GM12878 (cell line): ENCODE results near the gene POU2F3. TPM values are rescaled to one million over a fixed set of nuclear protein-coding genes. Genes with fewer than 3 reads are reported as not detected.

Experiments
- ATAC-seq: fragments of 200-7000 bp; cut with Tn5 transposase; 3 replicates; pipeline ENCODE4 v1.9.1; 2020; ENCODE audit warnings: mild to moderate bottlenecking, moderate library complexity
- BruUV-seq: library from RNA; stranded (reverse); fragments of 400-500 nt; replicated peaks from 2 replicates; lab custom pipeline; 2021; lab: Mats Ljungman, UMichigan
- CTCF ChIA-PET: fragments of 300-600 bp; sonication (Branson Sonifier 250); formaldehyde crosslinking; extraction: SDS; loops from one replicate; lab custom pipeline; 2021; ENCODE audit warnings: inconsistent platforms; lab: Yijun Ruan, JAX
- POLR2A ChIA-PET: fragments of 350-600 bp; formaldehyde crosslinking; extraction: SDS; loops from one replicate; lab custom pipeline; 2021; ENCODE audit warnings: inconsistent platforms; lab: Charles Lee
- RAD21 ChIA-PET: fragments of 300-600 bp; sonication (Branson Sonifier 250); formaldehyde crosslinking; loops from one replicate; lab custom pipeline; 2023; ENCODE audit warnings: antibody characterized with exemption; ENCODE audit not compliant: unreplicated experiment; lab: Charles Lee
- SMC1A ChIA-PET: fragments of 300-600 bp; sonication (Branson Sonifier 250); formaldehyde crosslinking; loops from one replicate; lab custom pipeline; 2023; ENCODE audit not compliant: unreplicated experiment, uncharacterized antibody; lab: Charles Lee
- DNase-seq: peaks from one replicate; pipeline ENCODE4 v3.0.0-alpha.2; 2011; ENCODE audit warnings: low read depth, low spot score
- FAIRE-seq: peaks from 3 replicates; lab custom pipeline; 2011; peaks lifted over from hg19 to GRCh38; lab: Jason Lieb, UNC
- H2AFZ ChIP-seq: 2 replicates; pipeline ENCODE4 v1.6.0; 2011; ENCODE audit warnings: low read depth, low read length, control low read depth; ENCODE audit not compliant: control insufficient read depth
- H3K27ac ChIP-seq: 2 replicates; pipeline ENCODE4 v1.5.1; 2011; ENCODE audit warnings: control low read depth; ENCODE audit not compliant: control insufficient read depth, insufficient read depth
- H3K27me3 ChIP-seq, 2 experiments: replicated peaks in 1 of 2; 2 replicates each; pipeline versions ENCODE4 v1.6.0 to v1.6.1; 2011; ENCODE audit warnings: low read length in 1 of 2; ENCODE audit not compliant: control insufficient read depth in 2 of 2, insufficient read depth in 2 of 2
- H3K36me3 ChIP-seq, 2 experiments: 2 replicates each; pipeline ENCODE4 v1.5.1; 2011; ENCODE audit warnings: low read length in 1 of 2; ENCODE audit not compliant: control insufficient read depth in 2 of 2, insufficient read depth in 2 of 2
- H3K4me1 ChIP-seq: 2 replicates; pipeline ENCODE4 v1.6.1; 2011; ENCODE audit warnings: mild to moderate bottlenecking, low read length, moderate library complexity, mixed read lengths; ENCODE audit not compliant: control insufficient read depth, insufficient read depth
- H3K4me2 ChIP-seq: 2 replicates; pipeline ENCODE4 v1.6.0; 2011; ENCODE audit warnings: control low read depth; ENCODE audit not compliant: control insufficient read depth, insufficient read depth
- H3K4me3 ChIP-seq: fragments of 200-600 bp; sonication (generic); 2 replicates; pipeline ENCODE4 v1.5.1; 2016
- H3K79me2 ChIP-seq: 2 replicates; pipeline ENCODE4 v1.6.0; 2011; ENCODE audit warnings: low read length; ENCODE audit not compliant: control insufficient read depth, insufficient read depth
- H3K9ac ChIP-seq: 2 replicates; pipeline ENCODE4 v1.8.0; 2011; ENCODE audit warnings: low read length, control low read depth, mixed read lengths; ENCODE audit not compliant: control insufficient read depth, insufficient read depth
- H3K9me3 ChIP-seq: replicated peaks from 3 replicates; pipeline ENCODE4 v1.5.1; 2011; ENCODE audit warnings: mild to moderate bottlenecking, low read length; ENCODE audit not compliant: control insufficient read depth, insufficient read depth
- H4K20me1 ChIP-seq: 2 replicates; pipeline ENCODE4 v1.6.0; 2011; ENCODE audit not compliant: control insufficient read depth, insufficient read depth
- SIN3A ChIP-seq: IDR thresholded peaks from 2 replicates; pipeline ENCODE4 v1.6.1; 2012; ENCODE audit warnings: low read depth, low read length, improper control_type of control experiment
- ZSCAN29 ChIP-seq: fragments of 450-650 bp; IDR thresholded peaks from 2 replicates; pipeline ENCODE4 v1.6.1; 2017; ENCODE audit warnings: mild to moderate bottlenecking, moderate library complexity
- WGBS: methylation state at CpG from one replicate; pipeline ENCODE4 v1.1.6; 2016; ENCODE audit warnings: low lambda C conversion rate; ENCODE audit not compliant: insufficient replicate concordance, insufficient coverage; ENCODE audit errors: missing lambda C conversion rate; 5-methylcytosine and 5-hydroxymethylcytosine counted together
- in situ Hi-C: fragments of 300-500 bp; cut with MboI; formaldehyde crosslinking; loops from 9 replicates; pipeline ENCODE4 v1.14.3; 2018; ENCODE audit warnings: mixed read lengths
- intact Hi-C: fragments of 100-400 bp; cut with micrococcal nuclease; formaldehyde crosslinking; loops from one replicate; pipeline ENCODE4 v1.14.2; 2022; ENCODE audit not compliant: unreplicated experiment
- polyA plus RNA-seq, 11 experiments: library from polyadenylated mRNA; depleted of rRNA in 4 of 11; unstranded in 6 of 11; stranded (reverse) in 5 of 11; fragments of >200 nt; fragmentation: Nextera tagmentation in 4 of 11; fragmentation: Illumina TruSeq in 1 of 11; extraction: Ambion mirVana in 4 of 11; extraction: Trizol in 1 of 11; gene quantifications; 1 replicate in 1 of 11; 2 replicates in 10 of 11; pipeline versions ENCODE4 v1.2.1 to v1.2.3, GENCODE V29; 2011 to 2016; ENCODE audit warnings: inconsistent platforms in 2 of 11, missing spikeins in 2 of 11, low read depth in 1 of 11
- total RNA-seq, 4 experiments: library from RNA; depleted of rRNA in 3 of 4; stranded (reverse); fragments of >200 nt in 3 of 4; fragmentation: Illumina TruSeq in 1 of 4; extraction: Trizol in 1 of 4; gene quantifications; 2 replicates each; pipeline versions ENCODE4 v1.2.1 to v1.2.3, GENCODE V29; 2013 to 2021
- TF ChIP-seq, protein P1 (sequence below): IDR thresholded peaks from 2 replicates; pipeline ENCODE4 v1.6.1; 2012; ENCODE audit warnings: low read depth, low read length, improper control_type of control experiment

POU2F3 gene
- total and polyA plus RNA-seq, 10 of the 15 experiments (the other 5 are each of a cell fraction or from before 2014, with no cell fraction given) = 0.09 to 4.4 (median 0.33) TPM

DNA sequence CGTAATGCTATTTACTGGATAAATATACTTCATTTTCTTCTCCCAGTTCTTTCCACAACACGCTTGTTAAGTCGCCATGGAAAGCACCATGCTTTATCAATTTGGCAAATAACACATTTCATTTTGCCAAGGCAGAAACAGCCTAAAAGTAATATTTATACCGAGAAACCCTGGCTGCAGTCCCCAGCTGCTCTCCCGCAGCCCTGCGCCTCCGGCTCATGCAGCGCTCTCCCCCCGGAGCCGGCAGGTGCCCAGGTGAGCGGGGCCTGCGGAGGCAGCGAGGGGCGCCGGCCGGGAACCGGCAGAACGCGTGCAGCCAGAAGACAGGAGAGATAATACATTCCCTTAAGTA lies 95.6 kb downstream of the POU2F3 start:
- Histone ChIP-seq H3K9me3 (no peaks in the 10 kb centered on the region), H3K4me3 (peak overlapping the region; percentile 74), H3K9ac (peak overlapping the region; percentile 85), H3K27me3 (no peaks in the 10 kb centered on the region), H3K4me2 (peak overlapping the region; percentile 80), H3K4me1 (peaks cover 9% of the 10 kb centered on the region), H3K36me3 (no peaks in the 10 kb centered on the region), H2AFZ (peak overlapping the region; percentile 85), H4K20me1 (peaks cover 2% of the 10 kb centered on the region), H3K79me2 (peaks cover 38% of the 10 kb centered on the region), H3K27ac (peak overlapping the region; percentile 61)
- intact Hi-C loops = loop anchor here (2.0 to 10.0 kb wide), 6 partner anchors 97 to 859 kb away; no protein-coding TSS in a partner anchor
- ChIA-PET SMC1A (interaction anchor here (0.7 to 4.5 kb wide), 31 partner anchors 8 to 703 kb away, joined by 3 to 32 read pairs (median 5); no protein-coding TSS in a partner anchor), POLR2A (interaction anchor here (0.8 to 1.6 kb wide), 5 partner anchors 9 to 89 kb away, joined by 3 to 4 read pairs (median 4); partner anchors contain the start of gene TLCD5), RAD21 (interaction anchor here (0.6 to 4.1 kb wide), 18 partner anchors 9 to 617 kb away, joined by 3 to 34 read pairs (median 4); partner anchors contain the start of gene TLCD5), CTCF (interaction anchor here (0.7 to 3.9 kb wide), 41 partner anchors 9 to 859 kb away, joined by 3 to 40 read pairs (median 6); partner anchors contain the start of gene GRIK4)
- WGBS = under 1% methylated on average over 19 of the region's 19 CpGs
- BruUV-seq = no TSS peak
- in situ Hi-C loops = loop anchor here (10.0 kb wide), 1 partner anchor 619 kb away; no protein-coding TSS in a partner anchor
- FAIRE-seq (no peak), DNase-seq (no peak), ATAC-seq (peak; percentile 53)
- TF ChIP-seq, protein P1, sequence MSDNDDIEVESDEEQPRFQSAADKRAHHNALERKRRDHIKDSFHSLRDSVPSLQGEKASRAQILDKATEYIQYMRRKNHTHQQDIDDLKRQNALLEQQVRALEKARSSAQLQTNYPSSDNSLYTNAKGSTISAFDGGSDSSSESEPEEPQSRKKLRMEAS = no peak
- TF ChIP-seq SIN3A (0 out of 2 replicates have a peak, but pooled peaks have one; percentile 4), ZSCAN29 (no peak)
